ENCODE data around the gene KCTD19. TPM values are rescaled to one million over a fixed set of nuclear protein-coding genes. Genes with fewer than 3 reads are reported as not detected.

KCTD19 gene
- total and polyA plus RNA-seq, 4 donors: 0.07 to 5.1 (median 0.32) TPM

DNA sequence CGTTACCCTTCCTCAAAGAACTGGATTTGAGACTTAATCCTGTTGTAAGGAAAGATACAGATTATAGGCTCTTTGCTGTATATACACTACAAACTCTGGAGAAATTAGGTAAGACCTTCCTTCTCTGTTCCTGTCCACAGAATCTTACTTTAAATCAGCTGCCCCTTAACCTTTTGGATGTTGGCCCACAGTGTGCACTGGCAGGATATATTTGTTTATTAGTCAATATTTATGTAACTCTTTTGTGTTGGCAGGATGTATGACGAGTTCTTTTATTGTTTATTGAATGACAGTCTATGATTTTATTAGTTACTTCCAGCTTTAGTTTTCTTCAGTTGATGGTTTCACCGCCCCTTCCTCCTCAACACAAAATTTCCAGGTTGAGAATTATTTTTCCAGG, 19.8 kb upstream of the KCTD19 start:
- no peaks in the 10 kb centered on the region for H3K9me3 ChIP-seq (ENCODE audit: control insufficient read depth in 4 of 4, insufficient read depth in 3 of 4, low read length in 3 of 4)
- ATAC-seq (ENCODE audit: insufficient read depth, low FRiP score) (no peak), DNase-seq (no peak)
- H3K27me3 ChIP-seq (ENCODE audit: control insufficient read depth in 3 of 3, insufficient read depth in 3 of 3, low read length in 2 of 3): no peaks in the 10 kb centered on the region
- 62 to 80% methylated on average over 3 of the region's 3 CpGs for WGBS, 2 donors
- no peak overlapping the region for H3K9ac ChIP-seq (ENCODE audit: insufficient read depth in 1 of 2, low read length in 2 of 2)
- TF ChIP-seq, protein P1, sequence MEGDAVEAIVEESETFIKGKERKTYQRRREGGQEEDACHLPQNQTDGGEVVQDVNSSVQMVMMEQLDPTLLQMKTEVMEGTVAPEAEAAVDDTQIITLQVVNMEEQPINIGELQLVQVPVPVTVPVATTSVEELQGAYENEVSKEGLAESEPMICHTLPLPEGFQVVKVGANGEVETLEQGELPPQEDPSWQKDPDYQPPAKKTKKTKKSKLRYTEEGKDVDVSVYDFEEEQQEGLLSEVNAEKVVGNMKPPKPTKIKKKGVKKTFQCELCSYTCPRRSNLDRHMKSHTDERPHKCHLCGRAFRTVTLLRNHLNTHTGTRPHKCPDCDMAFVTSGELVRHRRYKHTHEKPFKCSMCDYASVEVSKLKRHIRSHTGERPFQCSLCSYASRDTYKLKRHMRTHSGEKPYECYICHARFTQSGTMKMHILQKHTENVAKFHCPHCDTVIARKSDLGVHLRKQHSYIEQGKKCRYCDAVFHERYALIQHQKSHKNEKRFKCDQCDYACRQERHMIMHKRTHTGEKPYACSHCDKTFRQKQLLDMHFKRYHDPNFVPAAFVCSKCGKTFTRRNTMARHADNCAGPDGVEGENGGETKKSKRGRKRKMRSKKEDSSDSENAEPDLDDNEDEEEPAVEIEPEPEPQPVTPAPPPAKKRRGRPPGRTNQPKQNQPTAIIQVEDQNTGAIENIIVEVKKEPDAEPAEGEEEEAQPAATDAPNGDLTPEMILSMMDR (IDR thresholded peaks at IDR 0.05; ENCODE audit: control extremely low read depth, extremely low read depth): no peak
- H3K4me3 ChIP-seq: no peak overlapping the region
- no peak overlapping the region for H3K27ac ChIP-seq (ENCODE audit: low read depth in 1 of 2, low read length in 1 of 2)
- H3K36me3 ChIP-seq (ENCODE audit: control insufficient read depth in 4 of 4, insufficient read depth in 4 of 4, low read length in 4 of 4): no peaks in the 10 kb centered on the region
- H3K4me1 ChIP-seq (ENCODE audit: control insufficient read depth in 5 of 5, insufficient read depth in 5 of 5, low read length in 5 of 5): peaks cover 0 to 6% (median 0%) of the 10 kb centered on the region in 5 donors

DNA sequence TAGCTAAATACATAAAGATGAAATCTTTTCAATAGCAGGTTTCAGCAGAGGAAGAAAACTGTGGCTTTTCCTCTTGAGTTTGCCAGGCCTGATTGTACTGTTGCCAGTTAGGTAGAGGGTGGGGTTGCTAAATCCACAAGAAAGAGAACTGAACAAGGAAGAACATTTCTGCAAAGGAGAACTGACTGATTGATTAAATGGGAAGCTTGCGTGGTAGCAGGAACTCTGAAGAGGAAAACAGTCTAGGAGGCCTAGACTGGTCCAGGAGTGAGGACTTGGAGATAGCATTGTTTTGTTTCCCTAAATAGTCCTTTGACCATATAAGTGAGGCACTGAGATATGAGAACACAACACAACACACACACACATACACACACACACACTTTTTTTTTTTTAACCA, 18.9 kb upstream of the KCTD19 start:
- Histone ChIP-seq H3K27me3 (ENCODE audit: control insufficient read depth in 3 of 3, insufficient read depth in 3 of 3, low read length in 2 of 3) (no peaks in the 10 kb centered on the region), H3K9ac (ENCODE audit: insufficient read depth in 1 of 2, low read length in 2 of 2) (peak overlapping the region in 1 of 2 donors; percentile 3), H3K9me3 (ENCODE audit: control insufficient read depth in 4 of 4, insufficient read depth in 3 of 4, low read length in 3 of 4) (no peaks in the 10 kb centered on the region), H3K4me3 (no peak overlapping the region), H3K4me1 (ENCODE audit: control insufficient read depth in 5 of 5, insufficient read depth in 5 of 5, low read length in 5 of 5) (peaks cover 0 to 6% (median 0%) of the 10 kb centered on the region in 5 donors), H3K27ac (ENCODE audit: low read depth in 1 of 2, low read length in 1 of 2) (peak overlapping the region in 1 of 2 donors; percentile 26), H3K36me3 (ENCODE audit: control insufficient read depth in 4 of 4, insufficient read depth in 4 of 4, low read length in 4 of 4) (no peaks in the 10 kb centered on the region)
- TF ChIP-seq, protein P1 (IDR thresholded peaks at IDR 0.05; ENCODE audit: control extremely low read depth, extremely low read depth): no peak
- 17 to 35% methylated on average over 1 of the region's 1 CpG for WGBS, 2 donors
- no peak for ATAC-seq (ENCODE audit: insufficient read depth, low FRiP score)
- no peak for DNase-seq

DNA sequence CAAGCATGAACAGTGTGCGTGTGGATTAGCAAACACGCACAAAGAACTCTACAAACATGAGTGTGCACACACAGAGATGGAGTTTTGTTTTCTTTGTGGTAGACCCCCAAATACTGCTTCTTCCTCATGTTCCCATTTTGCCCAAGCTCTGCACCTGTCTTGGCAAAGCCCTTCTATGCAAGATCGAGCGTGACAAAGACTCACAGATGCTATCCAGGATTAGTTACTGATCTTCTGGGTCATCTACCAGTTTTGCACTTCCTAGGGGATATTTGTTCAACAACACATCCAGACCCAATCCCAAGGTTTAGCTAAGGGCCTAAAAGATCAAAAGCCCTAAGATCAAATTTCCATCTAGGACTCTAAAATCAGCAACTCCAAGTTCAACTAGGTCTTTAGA, 16.1 kb upstream of the KCTD19 start:
- Histone ChIP-seq H3K9me3 (ENCODE audit: control insufficient read depth in 4 of 4, insufficient read depth in 3 of 4, low read length in 3 of 4) (no peaks in the 10 kb centered on the region), H3K27me3 (ENCODE audit: control insufficient read depth in 3 of 3, insufficient read depth in 3 of 3, low read length in 2 of 3) (no peaks in the 10 kb centered on the region), H3K4me1 (ENCODE audit: control insufficient read depth in 5 of 5, insufficient read depth in 5 of 5, low read length in 5 of 5) (peaks cover 0 to 6% (median 0%) of the 10 kb centered on the region in 5 donors), H3K4me3 (no peak overlapping the region), H3K27ac (ENCODE audit: low read depth in 1 of 2, low read length in 1 of 2) (no peak overlapping the region), H3K36me3 (ENCODE audit: control insufficient read depth in 4 of 4, insufficient read depth in 4 of 4, low read length in 4 of 4) (no peaks in the 10 kb centered on the region), H3K9ac (ENCODE audit: insufficient read depth in 1 of 2, low read length in 2 of 2) (no peak overlapping the region)
- ATAC-seq (ENCODE audit: insufficient read depth, low FRiP score): no peak
- TF ChIP-seq, protein P1 (IDR thresholded peaks at IDR 0.05; ENCODE audit: control extremely low read depth, extremely low read depth): no peak
- no peak for DNase-seq
- 97 to 98% methylated on average over 4 of the region's 4 CpGs for WGBS, 2 donors

DNA sequence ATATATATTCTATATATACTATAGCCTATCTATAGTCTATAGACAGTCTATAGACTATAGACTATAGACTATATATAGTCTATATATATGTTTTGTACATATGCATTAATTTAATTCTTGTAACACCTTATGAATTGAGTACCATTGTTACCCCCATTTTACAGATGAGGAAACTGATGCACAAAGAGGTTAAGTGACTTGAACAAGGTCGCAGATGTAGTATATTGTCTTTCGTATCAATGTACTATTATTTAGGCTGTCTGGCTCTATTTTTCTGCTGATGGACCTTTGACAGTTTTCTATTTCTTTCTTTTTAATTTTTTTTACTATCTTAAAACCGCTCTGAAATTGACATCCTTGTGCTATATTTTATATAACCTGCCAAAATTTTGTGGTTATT, 14.7 kb upstream of the KCTD19 start:
- Histone ChIP-seq H3K4me1 (ENCODE audit: control insufficient read depth in 5 of 5, insufficient read depth in 5 of 5, low read length in 5 of 5) (peaks cover 0 to 6% (median 0%) of the 10 kb centered on the region in 5 donors), H3K27me3 (ENCODE audit: control insufficient read depth in 3 of 3, insufficient read depth in 3 of 3, low read length in 2 of 3) (no peaks in the 10 kb centered on the region), H3K27ac (ENCODE audit: low read depth in 1 of 2, low read length in 1 of 2) (no peak overlapping the region), H3K9me3 (ENCODE audit: control insufficient read depth in 4 of 4, insufficient read depth in 3 of 4, low read length in 3 of 4) (no peaks in the 10 kb centered on the region), H3K36me3 (ENCODE audit: control insufficient read depth in 4 of 4, insufficient read depth in 4 of 4, low read length in 4 of 4) (no peaks in the 10 kb centered on the region), H3K4me3 (no peak overlapping the region), H3K9ac (ENCODE audit: insufficient read depth in 1 of 2, low read length in 2 of 2) (no peak overlapping the region)
- ATAC-seq (ENCODE audit: insufficient read depth, low FRiP score): no peak
- TF ChIP-seq, protein P1 (IDR thresholded peaks at IDR 0.05; ENCODE audit: control extremely low read depth, extremely low read depth): no peak
- 94 to 97% methylated on average over 3 of the region's 3 CpGs for WGBS, 2 donors
- no peak for DNase-seq
